ENCODE measurements around the gene NUP205.
"Not testable (repeated sequence)": the region's sequence is repeated elsewhere in the genome, so short reads cannot be mapped to it uniquely, and the experiment has no call there.

Gene NUP205

GRCh38 chr7:135600226-135600625 is 42.5 kb downstream of the NUP205 start:
- no peak for DNase-seq (ENCODE audit: low read depth, low spot score)
- H3K4me3 ChIP-seq (ENCODE audit: low read length), result no peak overlapping the region

- H3K4me3 ChIP-seq (ENCODE audit: low read length), result no peak overlapping the region
- no peak for DNase-seq (ENCODE audit: low read depth, low spot score)
Observed at GRCh38 chr7:135601182-135601581, 43.5 kb downstream of the NUP205 start.

GRCh38 chr7:135602304-135602703 is 44.6 kb downstream of the NUP205 start:
- no peak for DNase-seq (ENCODE audit: low read depth, low spot score)
- H3K4me3 ChIP-seq (ENCODE audit: low read length), result no peak overlapping the region

- H3K4me3 ChIP-seq (ENCODE audit: low read length), result no peak overlapping the region
- no peak for DNase-seq (ENCODE audit: low read depth, low spot score)
Observed at GRCh38 chr7:135616136-135616535, 58.4 kb downstream of the NUP205 start.

GRCh38 chr7:135617781-135618180 is 60.1 kb downstream of the NUP205 start:
- no peak for DNase-seq (ENCODE audit: low read depth, low spot score)
- H3K4me3 ChIP-seq (ENCODE audit: low read length), result no peak overlapping the region

- no peak overlapping the region for H3K4me3 ChIP-seq (ENCODE audit: low read length)
- DNase-seq (ENCODE audit: low read depth, low spot score), result no peak
Observed at GRCh38 chr7:135618510-135618909, 60.8 kb downstream of the NUP205 start.

GRCh38 chr7:135620447-135620846 is 62.7 kb downstream of the NUP205 start:
- no peak overlapping the region for H3K4me3 ChIP-seq (ENCODE audit: low read length)

GRCh38 chr7:135620980-135621850 is 63.5 kb downstream of the NUP205 start:
- peak; percentile 55 for DNase-seq (ENCODE audit: low read depth, low spot score)
- H3K4me3 ChIP-seq (ENCODE audit: low read length), result no peak overlapping the region

More at GRCh38 chr7:135620447-135620846, 62.7 kb downstream of the NUP205 start:
- DNase-seq (ENCODE audit: low read depth, low spot score), result no peak

GRCh38 chr7:135634191-135634878 is 76.6 kb downstream of the NUP205 start:
- DNase-seq (ENCODE audit: low read depth, low spot score), result no peak
- no peak overlapping the region for H3K4me3 ChIP-seq (ENCODE audit: low read length)

GRCh38 chr7:135639690-135640089 is 82.0 kb downstream of the NUP205 start:
- not testable (repeated sequence) for H3K4me3 ChIP-seq (ENCODE audit: low read length); DNase-seq (ENCODE audit: low read depth, low spot score)

GRCh38 chr7:135644154-135644553 is 86.4 kb downstream of the NUP205 start:
- no peak overlapping the region for H3K4me3 ChIP-seq (ENCODE audit: low read length)
- no peak for DNase-seq (ENCODE audit: low read depth, low spot score)

- DNase-seq (ENCODE audit: low read depth, low spot score), result no peak
- H3K4me3 ChIP-seq (ENCODE audit: low read length), result no peak overlapping the region
Observed at GRCh38 chr7:135644729-135645128, 87.0 kb downstream of the NUP205 start.

- DNase-seq (ENCODE audit: low read depth, low spot score), result peak; percentile 39
- no peak overlapping the region for H3K4me3 ChIP-seq (ENCODE audit: low read length)
Observed at GRCh38 chr7:135645296-135645904, 87.7 kb downstream of the NUP205 start.

GRCh38 chr7:135647755-135648154 is 90.0 kb downstream of the NUP205 start:
- H3K4me3 ChIP-seq (ENCODE audit: low read length), result no peak overlapping the region
- DNase-seq (ENCODE audit: low read depth, low spot score), result no peak

GRCh38 chr7:135648235-135648634 is 90.5 kb downstream of the NUP205 start:
- no peak overlapping the region for H3K4me3 ChIP-seq (ENCODE audit: low read length)
- DNase-seq (ENCODE audit: low read depth, low spot score), result no peak

GRCh38 chr7:135650831-135651573 is 93.3 kb downstream of the NUP205 start:
- H3K4me3 ChIP-seq (ENCODE audit: low read length), result no peak overlapping the region
- no peak for DNase-seq (ENCODE audit: low read depth, low spot score)

GRCh38 chr7:135653340-135654080 is 95.8 kb downstream of the NUP205 start:
- no peak overlapping the region for H3K4me3 ChIP-seq (ENCODE audit: low read length)
- no peak for DNase-seq (ENCODE audit: low read depth, low spot score)

- DNase-seq (ENCODE audit: low read depth, low spot score), result no peak
- H3K4me3 ChIP-seq (ENCODE audit: low read length), result no peak overlapping the region
Observed at GRCh38 chr7:135658564-135658963, 100.8 kb downstream of the NUP205 start.
